ENCODE measurements around the gene RIMBP2.

- TF ChIP-seq CTCF (IDR thresholded peaks at IDR 0.05; ENCODE audit: poor library complexity, severe bottlenecking) (no peak), REST (IDR thresholded peaks at IDR 0.05; ENCODE audit: borderline replicate concordance) (no peak), RAD21 (conservative IDR thresholded peaks at IDR 0.05) (no peak), EZH2 (IDR thresholded peaks at IDR 0.05; ENCODE audit: borderline replicate concordance, insufficient read depth, low read length, poor library complexity, severe bottlenecking) (no peak), POLR2AphosphoS5 (IDR thresholded peaks at IDR 0.05) (no peak), EP300 (conservative IDR thresholded peaks at IDR 0.05; ENCODE audit: poor library complexity, severe bottlenecking) (no peak), MXI1 (conservative IDR thresholded peaks at IDR 0.05; ENCODE audit: poor library complexity, severe bottlenecking) (no peak), SMC3 (conservative IDR thresholded peaks at IDR 0.05; ENCODE audit: poor library complexity) (no peak)
Observed at GRCh38 chr12:130713581-130713991, 2.5 kb downstream of the RIMBP2 start.

Measured in neural cell (in vitro differentiated cells).